HFF-Myc (cell line): ENCODE results near the gene FBXL5.

Experiments used
- DNase-seq: peaks from one replicate; pipeline ENCODE4 v3.0.0-alpha.2; 2011; ENCODE audit warnings: low read depth; ENCODE audit errors: extremely low read depth
- H3K4me3 ChIP-seq: replicated peaks from 2 replicates; pipeline ENCODE4 v1.5.1; 2011; ENCODE audit warnings: low read depth, mild to moderate bottlenecking, control low read depth, low read length
- TF ChIP-seq, protein P1 (sequence below): IDR thresholded peaks from 2 replicates; pipeline ENCODE4 v1.5.1; 2012; ENCODE audit warnings: mild to moderate bottlenecking, low read depth, low read length, control low read depth; ENCODE audit errors: missing control alignments

The FBXL5 gene

DNA sequence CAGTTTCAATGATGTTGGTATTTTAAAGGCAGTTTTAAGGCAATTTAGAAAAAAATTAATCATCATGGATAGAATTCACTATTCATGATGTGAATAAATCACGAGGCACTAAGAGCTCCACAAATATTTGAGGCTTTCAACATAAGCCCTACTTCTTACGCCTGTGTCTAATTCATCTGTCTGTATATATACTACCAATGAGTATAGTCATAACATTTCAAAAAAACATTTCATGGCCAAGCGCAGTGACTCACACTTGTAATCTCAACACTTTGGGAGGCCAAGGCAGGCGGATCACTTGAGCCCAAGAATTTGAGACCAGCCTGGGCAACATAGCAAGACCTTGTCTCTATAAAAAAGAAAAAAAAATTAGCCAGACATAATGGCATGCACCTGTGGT lies 56.5 kb downstream of the FBXL5 start:
- TF ChIP-seq, protein P1, sequence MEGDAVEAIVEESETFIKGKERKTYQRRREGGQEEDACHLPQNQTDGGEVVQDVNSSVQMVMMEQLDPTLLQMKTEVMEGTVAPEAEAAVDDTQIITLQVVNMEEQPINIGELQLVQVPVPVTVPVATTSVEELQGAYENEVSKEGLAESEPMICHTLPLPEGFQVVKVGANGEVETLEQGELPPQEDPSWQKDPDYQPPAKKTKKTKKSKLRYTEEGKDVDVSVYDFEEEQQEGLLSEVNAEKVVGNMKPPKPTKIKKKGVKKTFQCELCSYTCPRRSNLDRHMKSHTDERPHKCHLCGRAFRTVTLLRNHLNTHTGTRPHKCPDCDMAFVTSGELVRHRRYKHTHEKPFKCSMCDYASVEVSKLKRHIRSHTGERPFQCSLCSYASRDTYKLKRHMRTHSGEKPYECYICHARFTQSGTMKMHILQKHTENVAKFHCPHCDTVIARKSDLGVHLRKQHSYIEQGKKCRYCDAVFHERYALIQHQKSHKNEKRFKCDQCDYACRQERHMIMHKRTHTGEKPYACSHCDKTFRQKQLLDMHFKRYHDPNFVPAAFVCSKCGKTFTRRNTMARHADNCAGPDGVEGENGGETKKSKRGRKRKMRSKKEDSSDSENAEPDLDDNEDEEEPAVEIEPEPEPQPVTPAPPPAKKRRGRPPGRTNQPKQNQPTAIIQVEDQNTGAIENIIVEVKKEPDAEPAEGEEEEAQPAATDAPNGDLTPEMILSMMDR: no peak
- H3K4me3 ChIP-seq: no peak overlapping the region

DNA sequence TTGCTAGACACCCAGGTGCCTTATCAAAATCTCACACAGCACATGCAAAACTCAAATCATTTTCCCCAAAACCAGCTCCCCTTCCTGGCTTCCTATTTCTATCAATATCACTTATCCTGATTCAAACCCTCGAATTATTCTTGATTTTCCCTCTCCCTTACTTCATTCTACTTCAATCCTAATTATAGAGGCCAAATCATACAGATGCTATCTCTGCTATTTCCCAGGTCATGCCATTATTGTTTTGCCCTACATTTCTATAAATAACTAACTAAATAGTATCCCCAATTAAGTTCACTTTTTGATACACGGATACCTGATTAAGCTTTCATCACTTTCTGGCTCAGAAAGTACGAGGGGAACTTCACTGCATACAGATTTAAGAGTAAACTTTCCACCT lies 62.4 kb downstream of the FBXL5 start:
- TF ChIP-seq, protein P1: no peak
- H3K4me3 ChIP-seq: no peak overlapping the region
- no peak for DNase-seq

More for the DNA sequence above, 56.5 kb downstream of the FBXL5 start:
- DNase-seq: no peak

DNA sequence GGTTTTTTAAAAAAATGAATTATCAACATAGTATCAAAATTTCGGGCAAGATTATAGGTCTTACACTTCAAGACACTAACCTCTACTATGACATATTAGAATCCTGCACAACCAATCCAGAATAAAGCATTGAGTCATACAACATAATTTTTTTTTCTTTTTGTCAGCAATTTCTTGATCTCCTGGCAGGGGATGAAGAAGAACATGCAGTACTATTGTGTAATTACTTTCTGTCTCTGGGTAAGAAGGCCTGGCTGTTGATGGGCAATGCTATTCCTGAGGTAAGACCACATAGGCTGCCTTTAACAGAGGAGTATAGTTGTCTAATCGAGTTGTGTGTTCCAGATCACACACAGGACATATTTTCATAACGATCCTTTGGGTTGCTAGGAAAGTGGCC lies 67.5 kb downstream of the FBXL5 start:
- no peak overlapping the region for H3K4me3 ChIP-seq
- TF ChIP-seq, protein P1: no peak
- no peak for DNase-seq

DNA sequence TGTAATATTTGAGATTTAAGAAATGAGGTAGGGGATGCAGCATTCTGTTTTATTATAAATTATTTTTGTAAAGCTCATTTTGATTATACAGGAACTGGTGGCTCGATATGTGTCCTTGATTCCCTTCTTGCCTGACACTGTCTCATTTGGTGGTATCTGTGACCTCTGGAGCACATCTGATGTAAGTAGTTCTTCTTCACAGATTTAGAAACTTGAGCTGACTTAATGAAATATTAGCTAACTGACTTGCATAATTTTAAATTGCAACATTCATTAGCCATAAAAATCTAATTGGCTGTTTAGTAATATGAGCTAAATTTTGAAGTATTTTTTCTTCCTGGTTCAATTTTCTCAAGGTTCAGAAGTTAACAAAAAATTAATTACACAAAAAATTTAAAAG lies 69.1 kb downstream of the FBXL5 start:
- TF ChIP-seq, protein P1: no peak
- H3K4me3 ChIP-seq: no peak overlapping the region
- DNase-seq: no peak

DNA sequence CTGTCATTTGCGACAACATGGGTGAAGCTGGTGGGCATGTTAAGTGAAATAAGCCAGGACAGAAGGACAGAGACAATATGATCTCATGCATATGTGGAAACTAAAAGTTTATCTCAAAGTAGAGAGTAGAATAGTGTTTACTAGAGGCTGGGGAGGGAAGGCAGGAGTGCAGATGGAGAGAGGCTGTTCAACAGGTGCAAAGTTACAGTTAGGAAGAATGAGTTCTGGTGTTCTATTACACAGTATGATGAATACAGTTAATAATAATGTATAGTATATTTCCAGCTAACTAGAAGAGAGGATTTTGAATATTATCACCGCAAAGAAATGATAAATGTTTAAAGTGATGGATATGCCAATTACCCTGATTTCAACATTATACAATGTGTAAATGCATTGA lies 69.8 kb downstream of the FBXL5 start:
- H3K4me3 ChIP-seq: no peak overlapping the region
- TF ChIP-seq, protein P1: no peak
- DNase-seq: no peak

DNA sequence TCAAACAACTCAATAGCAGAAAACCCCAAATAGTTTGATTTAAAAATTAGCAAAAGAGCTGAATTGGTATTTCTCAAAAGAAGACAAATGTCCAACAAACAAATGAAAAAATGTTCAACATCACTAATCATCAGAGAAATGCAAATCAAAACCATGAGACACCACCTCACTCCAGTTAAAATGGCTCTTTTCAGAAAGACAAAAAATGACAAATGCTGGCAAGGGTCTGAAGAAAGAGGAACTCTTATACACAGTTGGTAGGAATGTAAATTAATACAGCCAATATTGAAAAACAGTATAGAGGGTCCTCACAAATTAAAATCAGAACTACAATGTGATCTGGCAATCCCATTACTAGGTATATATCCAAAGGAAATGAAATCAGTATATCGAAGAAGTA lies 70.4 kb downstream of the FBXL5 start:
- H3K4me3 ChIP-seq: no peak overlapping the region
- no peak for DNase-seq
- TF ChIP-seq, protein P1: no peak

DNA sequence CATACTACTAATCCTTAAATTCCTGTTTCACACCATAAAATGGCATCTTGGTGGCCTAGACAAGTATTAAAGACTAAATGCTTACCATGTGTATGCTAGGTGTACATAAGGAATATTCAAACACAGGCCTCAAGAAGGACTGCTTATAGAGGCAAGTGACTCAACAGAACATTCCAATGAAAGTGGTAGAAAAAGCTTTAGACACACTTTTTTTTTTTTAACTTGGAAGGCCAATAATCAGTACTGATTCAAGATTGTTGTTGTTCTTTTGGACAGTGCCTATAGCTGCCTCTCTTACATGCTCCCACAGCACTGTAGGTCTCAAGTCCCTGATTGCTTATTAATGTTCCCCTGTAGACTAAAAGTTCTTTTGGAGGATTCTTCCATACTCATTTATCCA lies 77.6 kb downstream of the FBXL5 start:
- no peak overlapping the region for H3K4me3 ChIP-seq
- TF ChIP-seq, protein P1: no peak
- no peak for DNase-seq
